Kidney (tissue), 14 donors: ENCODE results near the gene ZDHHC7. TPM values are rescaled to one million over a fixed set of nuclear protein-coding genes. Genes with fewer than 3 reads are reported as not detected.
A peak's percentile ranks its signal among the peaks of the same experiment; 100 is the strongest.

Experiments used
- DNase-seq, 5 donors: peaks; one replicate each; pipeline ENCODE4 v3.0.0-alpha.2; 2013 to 2020
- FAIRE-seq: peaks from 2 replicates; lab custom pipeline; 2012; peaks lifted over from hg19 to GRCh38; lab: Jason Lieb, UNC
- H3K27ac ChIP-seq, 2 donors: one replicate each; pipeline ENCODE4 v1.7.0; 2013; ENCODE audit warnings: low read depth in 2 of 2, low read length in 2 of 2, inconsistent platforms in 1 of 2
- H3K27me3 ChIP-seq: one replicate; pipeline ENCODE4 v1.7.1; 2013; ENCODE audit warnings: low read length, inconsistent platforms; ENCODE audit not compliant: control insufficient read depth, insufficient read depth
- H3K36me3 ChIP-seq, 3 donors: one replicate each; pipeline versions ENCODE4 v1.7.0 to v1.7.1; 2013; ENCODE audit warnings: low read length in 3 of 3, control low read depth in 1 of 3, inconsistent platforms in 1 of 3; ENCODE audit not compliant: insufficient read depth in 3 of 3, control insufficient read depth in 2 of 3
- H3K4me1 ChIP-seq, 3 donors: one replicate each; pipeline versions ENCODE4 v1.7.0 to v1.7.1; 2013; ENCODE audit warnings: low read length in 3 of 3, inconsistent platforms in 1 of 3, low read depth in 1 of 3; ENCODE audit not compliant: control insufficient read depth in 2 of 3, insufficient read depth in 2 of 3
- H3K4me3 ChIP-seq, 3 donors: one replicate each; pipeline versions ENCODE4 v1.7.0 to v1.8.1; 2013; ENCODE audit warnings: low read length in 3 of 3, control low read depth in 1 of 3, inconsistent platforms in 1 of 3
- H3K9ac ChIP-seq, 3 donors: one replicate each; pipeline versions ENCODE4 v1.7.0 to v1.7.1; 2013; ENCODE audit warnings: low read length in 3 of 3, control low read depth in 1 of 3, inconsistent platforms in 1 of 3
- H3K9me3 ChIP-seq, 3 donors: one replicate each; pipeline versions ENCODE4 v1.7.0 to v1.7.1; 2013; ENCODE audit warnings: low read length in 3 of 3, control low read depth in 1 of 3, inconsistent platforms in 1 of 3; ENCODE audit not compliant: control insufficient read depth in 2 of 3, insufficient read depth in 1 of 3
- intact Hi-C: fragments of 100-400 bp; cut with DNase I; formaldehyde crosslinking; loops from one replicate; pipeline ENCODE4 v1.11.1; 2022
- polyA plus RNA-seq: library from polyadenylated mRNA; stranded (reverse); fragments of 350-450 nt; fragmentation: Illumina TruSeq; extraction: RNeasy Lipid Tissue Mini Kit (QIAGEN cat#74804); gene quantifications from one replicate; pipeline ENCODE4 v1.2.3, GENCODE V29; 2014; ENCODE audit warnings: low read depth, low replicate concordance; ENCODE audit not compliant: insufficient read depth
- total RNA-seq: library from RNA; stranded (reverse); fragmentation: NEBNext Ultra II Directional; extraction: Animal tissue kit (Norgen Biotek cat#: 25700); gene quantifications from one replicate; pipeline ENCODE4 v1.2.1, GENCODE V29; 2021
- TF ChIP-seq, protein P1 (sequence below): IDR thresholded peaks from 3 replicates; pipeline ENCODE4 v1.5.1; 2012; ENCODE audit warnings: mild to moderate bottlenecking, moderate library complexity, borderline replicate concordance; ENCODE audit not compliant: insufficient read depth; ENCODE audit errors: extremely low read depth
- donor health status: control.
- donor health status: control.
- donor health status: control.
- donor health status: control.
- donor health status: control.
- donor health status: DM: yes; HTN: yes; CAD: no.
- donor health status: Normal renal cell carcinoma (clear cell type).

ZDHHC7 gene
- total and polyA plus RNA-seq, 2 donors from 2014 or later = 23.4 to 54.4 TPM

DNA sequence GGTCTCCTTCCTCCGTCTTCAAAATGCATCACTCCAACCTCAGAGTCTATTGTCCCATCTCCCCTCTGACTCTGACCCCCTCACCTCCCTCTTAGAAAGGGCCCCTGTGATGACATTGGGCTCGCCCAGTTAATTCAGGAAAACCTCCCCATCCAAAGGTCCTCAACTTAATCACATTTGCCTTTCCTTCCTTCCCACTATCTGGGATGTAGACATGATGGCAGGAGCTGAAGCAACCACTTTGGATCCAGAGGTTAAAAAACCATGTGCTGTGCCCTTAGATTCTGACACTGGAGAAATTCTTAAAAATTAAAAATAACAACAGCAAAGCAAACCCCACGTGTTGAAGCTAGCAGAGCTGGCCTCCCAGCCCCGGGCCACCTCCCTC lies 80.2 kb downstream of the ZDHHC7 start:
- intact Hi-C loops = no loop called here
- TF ChIP-seq, protein P1, sequence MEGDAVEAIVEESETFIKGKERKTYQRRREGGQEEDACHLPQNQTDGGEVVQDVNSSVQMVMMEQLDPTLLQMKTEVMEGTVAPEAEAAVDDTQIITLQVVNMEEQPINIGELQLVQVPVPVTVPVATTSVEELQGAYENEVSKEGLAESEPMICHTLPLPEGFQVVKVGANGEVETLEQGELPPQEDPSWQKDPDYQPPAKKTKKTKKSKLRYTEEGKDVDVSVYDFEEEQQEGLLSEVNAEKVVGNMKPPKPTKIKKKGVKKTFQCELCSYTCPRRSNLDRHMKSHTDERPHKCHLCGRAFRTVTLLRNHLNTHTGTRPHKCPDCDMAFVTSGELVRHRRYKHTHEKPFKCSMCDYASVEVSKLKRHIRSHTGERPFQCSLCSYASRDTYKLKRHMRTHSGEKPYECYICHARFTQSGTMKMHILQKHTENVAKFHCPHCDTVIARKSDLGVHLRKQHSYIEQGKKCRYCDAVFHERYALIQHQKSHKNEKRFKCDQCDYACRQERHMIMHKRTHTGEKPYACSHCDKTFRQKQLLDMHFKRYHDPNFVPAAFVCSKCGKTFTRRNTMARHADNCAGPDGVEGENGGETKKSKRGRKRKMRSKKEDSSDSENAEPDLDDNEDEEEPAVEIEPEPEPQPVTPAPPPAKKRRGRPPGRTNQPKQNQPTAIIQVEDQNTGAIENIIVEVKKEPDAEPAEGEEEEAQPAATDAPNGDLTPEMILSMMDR = no peak
- no peak for DNase-seq

DNA sequence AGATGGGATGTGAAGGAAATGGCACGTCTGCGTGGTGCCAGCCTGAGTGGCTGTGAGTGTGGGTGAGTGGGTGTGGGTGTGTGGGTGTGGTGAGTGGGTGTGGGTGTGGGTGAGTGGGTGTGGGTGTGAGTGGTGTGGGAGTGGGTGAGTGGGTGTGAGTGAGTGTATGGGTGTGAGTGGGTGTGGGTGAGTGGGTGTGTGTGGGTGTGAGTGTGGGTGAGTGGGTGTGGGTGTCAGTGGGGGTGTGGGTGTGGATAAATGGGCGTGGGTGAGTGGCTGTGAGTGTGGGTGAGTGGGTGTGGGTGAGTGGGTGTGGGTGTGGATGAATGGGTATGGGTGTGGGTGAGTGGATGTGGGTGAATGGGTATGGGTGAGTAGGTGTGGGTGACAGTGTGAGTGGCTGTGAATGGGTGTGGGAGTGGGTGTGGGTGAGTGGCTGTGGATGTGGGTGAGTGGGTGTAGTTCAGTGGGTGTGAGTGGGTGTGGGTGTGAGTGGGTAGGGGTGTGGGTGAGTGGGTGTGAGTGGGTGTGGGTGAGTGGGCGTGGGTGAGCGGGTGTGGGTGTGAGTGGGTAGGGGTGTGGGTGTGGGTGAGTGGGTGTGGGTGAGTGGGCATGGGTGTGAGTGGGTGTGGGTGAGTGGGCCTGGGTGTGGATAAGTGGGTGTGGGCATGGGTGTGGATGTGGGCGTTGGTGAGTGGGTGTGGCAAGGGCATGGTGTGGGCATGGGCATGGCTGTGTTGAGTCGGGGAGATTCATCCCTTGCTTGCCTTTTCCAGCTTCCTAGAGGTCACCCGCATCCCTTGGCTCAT lies 80.8 kb downstream of the ZDHHC7 start:
- TF ChIP-seq, protein P1 = no peak
- Histone ChIP-seq H3K9me3 (no peaks in the 10 kb centered on the region), H3K4me3 (no peak overlapping the region), H3K4me1 (peaks cover 0 to 4% (median 0%) of the 10 kb centered on the region in 3 donors), H3K27ac (no peak overlapping the region), H3K36me3 (no peaks in the 10 kb centered on the region), H3K9ac (no peak overlapping the region), H3K27me3 (no peaks in the 10 kb centered on the region)
- intact Hi-C loops = no loop called here
- peak in 1 of 5 donors; percentile 49 for DNase-seq
- no peak for FAIRE-seq

More for the DNA sequence above, 80.2 kb downstream of the ZDHHC7 start:
- no peaks in the 10 kb centered on the region for H3K27me3 ChIP-seq
- H3K4me3 ChIP-seq = no peak overlapping the region
- no peak for FAIRE-seq
- H3K36me3 ChIP-seq = no peaks in the 10 kb centered on the region
- H3K27ac ChIP-seq = no peak overlapping the region
- H3K9ac ChIP-seq = no peak overlapping the region
- H3K9me3 ChIP-seq = no peaks in the 10 kb centered on the region
- peaks cover 0 to 4% (median 0%) of the 10 kb centered on the region in 3 donors for H3K4me1 ChIP-seq

DNA sequence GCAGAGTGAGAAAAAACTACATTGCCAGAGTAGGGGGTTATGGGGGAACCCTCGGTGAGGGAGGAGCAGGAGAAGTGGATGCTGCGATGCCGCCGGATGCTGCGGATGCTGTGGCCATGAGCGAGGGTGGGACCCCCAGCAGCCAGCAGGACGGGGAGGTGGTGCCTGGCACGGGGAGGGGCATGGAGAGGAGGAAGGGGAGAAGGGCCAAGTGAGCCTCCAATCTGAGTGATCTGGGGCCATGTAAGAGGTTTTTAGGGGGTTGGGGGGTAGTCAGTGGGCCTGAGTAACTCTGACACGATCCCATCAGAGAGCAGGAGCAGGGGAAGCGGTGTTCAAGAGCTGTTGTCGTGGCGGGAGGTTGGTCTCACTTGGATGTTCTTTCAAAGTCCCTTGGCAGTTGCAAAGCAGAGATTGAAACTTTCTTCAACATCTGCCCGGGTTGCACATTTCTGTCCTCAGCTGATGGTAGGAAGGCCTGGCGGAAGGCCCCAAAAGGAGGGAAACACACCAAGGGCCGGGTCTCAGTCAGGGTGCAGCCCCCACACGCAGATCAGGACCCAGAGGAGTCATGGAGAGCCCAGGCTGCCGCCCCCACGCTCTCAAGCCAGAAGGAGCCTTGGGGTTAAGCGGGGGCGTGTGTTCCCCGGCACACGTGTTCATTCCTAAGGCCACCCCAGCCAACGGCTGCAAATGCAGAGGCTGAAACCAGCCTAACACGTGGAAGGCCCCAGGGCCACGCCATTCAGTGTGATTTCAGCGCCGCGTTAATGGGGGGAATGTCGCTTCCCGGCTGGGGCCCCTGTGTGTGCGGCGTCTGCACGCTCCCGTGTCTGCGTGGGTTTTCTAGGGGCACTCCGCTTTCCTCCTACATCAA lies 81.7 kb downstream of the ZDHHC7 start:
- no peak for FAIRE-seq

More for the DNA sequence above, 81.7 kb downstream of the ZDHHC7 start:
- Histone ChIP-seq H3K27me3 (no peaks in the 10 kb centered on the region), H3K36me3 (no peaks in the 10 kb centered on the region), H3K9ac (no peak overlapping the region), H3K27ac (no peak overlapping the region), H3K4me3 (no peak overlapping the region), H3K4me1 (peaks cover 0 to 4% (median 0%) of the 10 kb centered on the region in 3 donors), H3K9me3 (no peaks in the 10 kb centered on the region)
- intact Hi-C loops = no loop called here
- DNase-seq = peak in 3 of 5 donors; percentile 30 to 64 (median 53)
- TF ChIP-seq, protein P1 = no peak
